ENCODE results near the gene DSG2.

- TF ChIP-seq, protein P1, sequence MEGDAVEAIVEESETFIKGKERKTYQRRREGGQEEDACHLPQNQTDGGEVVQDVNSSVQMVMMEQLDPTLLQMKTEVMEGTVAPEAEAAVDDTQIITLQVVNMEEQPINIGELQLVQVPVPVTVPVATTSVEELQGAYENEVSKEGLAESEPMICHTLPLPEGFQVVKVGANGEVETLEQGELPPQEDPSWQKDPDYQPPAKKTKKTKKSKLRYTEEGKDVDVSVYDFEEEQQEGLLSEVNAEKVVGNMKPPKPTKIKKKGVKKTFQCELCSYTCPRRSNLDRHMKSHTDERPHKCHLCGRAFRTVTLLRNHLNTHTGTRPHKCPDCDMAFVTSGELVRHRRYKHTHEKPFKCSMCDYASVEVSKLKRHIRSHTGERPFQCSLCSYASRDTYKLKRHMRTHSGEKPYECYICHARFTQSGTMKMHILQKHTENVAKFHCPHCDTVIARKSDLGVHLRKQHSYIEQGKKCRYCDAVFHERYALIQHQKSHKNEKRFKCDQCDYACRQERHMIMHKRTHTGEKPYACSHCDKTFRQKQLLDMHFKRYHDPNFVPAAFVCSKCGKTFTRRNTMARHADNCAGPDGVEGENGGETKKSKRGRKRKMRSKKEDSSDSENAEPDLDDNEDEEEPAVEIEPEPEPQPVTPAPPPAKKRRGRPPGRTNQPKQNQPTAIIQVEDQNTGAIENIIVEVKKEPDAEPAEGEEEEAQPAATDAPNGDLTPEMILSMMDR (IDR thresholded peaks at IDR 0.05): no peak
- TF ChIP-seq POLR2AphosphoS5 (IDR thresholded peaks at IDR 0.05; ENCODE audit: low read depth, low read length) (no peak), REST (IDR thresholded peaks at IDR 0.05; ENCODE audit: insufficient read depth in 1 of 2, low read depth in 2 of 2, low read length in 1 of 2) (no peak), SIN3A (IDR thresholded peaks at IDR 0.05; ENCODE audit: borderline replicate concordance, insufficient read depth, low read depth, low read length) (no peak)
These were observed 77.7 kb downstream of the DSG2 start for GRCh38 chr18:31575515-31576257.

Data from Panc1 (cell line).